BLaER1 (cell line): Measurements from ENCODE around the gene APOO.

Experiments
- H3K27ac ChIP-seq: shearing (Covaris generic); formaldehyde crosslinking; 2 replicates; pipeline ENCODE4 v1.8.1; 2022
- H3K27me3 ChIP-seq: shearing (Covaris generic); formaldehyde crosslinking; 2 replicates; pipeline ENCODE4 v1.8.1; 2022
- H3K36me3 ChIP-seq: shearing (Covaris generic); formaldehyde crosslinking; 2 replicates; pipeline ENCODE4 v1.8.1; 2022
- H3K4me1 ChIP-seq: shearing (Covaris generic); formaldehyde crosslinking; 2 replicates; pipeline ENCODE4 v1.8.1; 2022
- H3K4me2 ChIP-seq: shearing (Covaris generic); formaldehyde crosslinking; 2 replicates; pipeline ENCODE4 v1.8.1; 2022
- H3K4me3 ChIP-seq: shearing (Covaris generic); formaldehyde crosslinking; 2 replicates; pipeline ENCODE4 v1.8.1; 2022
- H3K9ac ChIP-seq: shearing (Covaris generic); formaldehyde crosslinking; 2 replicates; pipeline ENCODE4 v1.8.1; 2022
- H3K9me3 ChIP-seq: shearing (Covaris generic); formaldehyde crosslinking; 2 replicates; pipeline ENCODE4 v1.8.1; 2022
- H4K20me1 ChIP-seq: shearing (Covaris generic); formaldehyde crosslinking; 2 replicates; pipeline ENCODE4 v1.8.1; 2022
- Cebpa-rat ChIP-seq: shearing (Covaris generic); IDR thresholded peaks from 2 replicates; pipeline ENCODE4 v1.8.1; 2022

APOO gene

GRCh38 chrX:23845351-23845817 is 62.4 kb downstream of the APOO start:
- no peak overlapping the region for H3K4me2 ChIP-seq
- no peaks in the 10 kb centered on the region for H3K27me3 ChIP-seq
- H3K27ac ChIP-seq = no peak overlapping the region
- no peak for TF ChIP-seq Cebpa-rat
- no peak overlapping the region for H3K9ac ChIP-seq
- H3K4me1 ChIP-seq = no peaks in the 10 kb centered on the region
- no peaks in the 10 kb centered on the region for H4K20me1 ChIP-seq
- no peaks in the 10 kb centered on the region for H3K36me3 ChIP-seq
- H3K4me3 ChIP-seq = no peak overlapping the region
- no peaks in the 10 kb centered on the region for H3K9me3 ChIP-seq

- Histone ChIP-seq H3K9ac (no peak overlapping the region), H3K27ac (no peak overlapping the region), H3K4me1 (no peaks in the 10 kb centered on the region), H3K9me3 (no peaks in the 10 kb centered on the region), H3K4me3 (no peak overlapping the region), H4K20me1 (no peaks in the 10 kb centered on the region), H3K36me3 (no peaks in the 10 kb centered on the region), H3K4me2 (no peak overlapping the region), H3K27me3 (no peaks in the 10 kb centered on the region)
- no peak for TF ChIP-seq Cebpa-rat
Observed at GRCh38 chrX:23844502-23845138, 63.1 kb downstream of the APOO start.

- H3K9me3 ChIP-seq = no peaks in the 10 kb centered on the region
- H3K27ac ChIP-seq = no peak overlapping the region
- no peaks in the 10 kb centered on the region for H3K4me1 ChIP-seq
- no peaks in the 10 kb centered on the region for H4K20me1 ChIP-seq
- H3K9ac ChIP-seq = no peak overlapping the region
- TF ChIP-seq Cebpa-rat = no peak
- H3K27me3 ChIP-seq = no peaks in the 10 kb centered on the region
- H3K4me3 ChIP-seq = no peak overlapping the region
- H3K4me2 ChIP-seq = no peak overlapping the region
- no peaks in the 10 kb centered on the region for H3K36me3 ChIP-seq
Observed at GRCh38 chrX:23841847-23842522, 65.8 kb downstream of the APOO start.

- Histone ChIP-seq H3K9ac (no peak overlapping the region), H3K9me3 (no peaks in the 10 kb centered on the region), H4K20me1 (no peaks in the 10 kb centered on the region), H3K27ac (no peak overlapping the region), H3K36me3 (no peaks in the 10 kb centered on the region), H3K4me1 (no peaks in the 10 kb centered on the region), H3K4me3 (no peak overlapping the region), H3K27me3 (no peaks in the 10 kb centered on the region), H3K4me2 (no peak overlapping the region)
- TF ChIP-seq Cebpa-rat = no peak
Observed at GRCh38 chrX:23840674-23841073, 67.1 kb downstream of the APOO start.

- H3K4me2 ChIP-seq = no peak overlapping the region
- H3K9ac ChIP-seq = no peak overlapping the region
- H3K9me3 ChIP-seq = no peaks in the 10 kb centered on the region
- H3K36me3 ChIP-seq = no peaks in the 10 kb centered on the region
- no peaks in the 10 kb centered on the region for H4K20me1 ChIP-seq
- no peak overlapping the region for H3K27ac ChIP-seq
- no peaks in the 10 kb centered on the region for H3K4me1 ChIP-seq
- H3K27me3 ChIP-seq = no peaks in the 10 kb centered on the region
- no peak for TF ChIP-seq Cebpa-rat
- H3K4me3 ChIP-seq = no peak overlapping the region
Observed at GRCh38 chrX:23838953-23839352, 68.8 kb downstream of the APOO start.

DNA sequence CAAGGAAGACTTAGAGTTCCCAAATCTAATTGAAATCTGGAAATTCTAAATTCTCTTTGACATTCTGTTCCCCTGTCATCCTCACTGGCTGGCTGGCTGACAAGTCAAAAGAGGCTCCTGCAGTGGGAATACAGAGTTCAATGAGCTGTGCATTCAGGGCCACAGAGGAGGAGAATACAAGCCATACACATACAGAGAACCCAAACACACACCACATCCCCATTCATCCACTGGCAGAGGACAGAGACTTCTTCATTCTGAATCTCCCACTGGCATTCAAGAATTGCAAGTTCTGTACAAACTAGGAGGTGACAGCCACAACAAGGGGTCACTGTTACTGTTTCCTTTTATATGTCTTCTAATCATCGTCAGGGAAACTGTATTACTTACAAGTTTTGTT is 75.0 kb downstream of the APOO start:
- Histone ChIP-seq H3K36me3 (no peaks in the 10 kb centered on the region), H3K27me3 (no peaks in the 10 kb centered on the region), H3K27ac (no peak overlapping the region), H4K20me1 (no peaks in the 10 kb centered on the region), H3K4me2 (no peak overlapping the region), H3K9ac (no peak overlapping the region), H3K4me3 (no peak overlapping the region), H3K4me1 (no peaks in the 10 kb centered on the region), H3K9me3 (no peaks in the 10 kb centered on the region)
- TF ChIP-seq Cebpa-rat = no peak

DNA sequence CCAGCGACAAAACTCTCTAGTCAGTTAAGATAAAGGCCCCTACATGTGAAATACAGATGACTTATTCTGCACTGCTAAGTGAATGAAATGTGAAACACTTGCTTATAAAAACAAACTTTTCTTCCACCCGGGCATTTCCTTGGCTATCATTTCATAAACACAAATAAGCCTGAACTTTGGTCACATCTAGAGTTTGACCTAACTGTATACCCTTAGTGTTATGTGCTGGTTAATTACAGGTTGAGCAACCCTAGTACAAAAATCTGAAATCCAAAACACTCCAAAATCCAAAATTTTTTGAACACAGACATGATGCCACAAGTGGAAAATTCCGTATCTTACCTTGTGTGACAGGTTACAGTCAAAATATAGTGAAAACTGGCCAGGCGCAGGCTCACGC is 78.9 kb downstream of the APOO start:
- Histone ChIP-seq H3K4me3 (no peak overlapping the region), H3K9ac (no peak overlapping the region), H3K36me3 (no peaks in the 10 kb centered on the region), H3K4me2 (no peak overlapping the region), H3K9me3 (no peaks in the 10 kb centered on the region), H4K20me1 (no peaks in the 10 kb centered on the region), H3K27me3 (no peaks in the 10 kb centered on the region), H3K27ac (no peak overlapping the region), H3K4me1 (no peaks in the 10 kb centered on the region)
- TF ChIP-seq Cebpa-rat = no peak

DNA sequence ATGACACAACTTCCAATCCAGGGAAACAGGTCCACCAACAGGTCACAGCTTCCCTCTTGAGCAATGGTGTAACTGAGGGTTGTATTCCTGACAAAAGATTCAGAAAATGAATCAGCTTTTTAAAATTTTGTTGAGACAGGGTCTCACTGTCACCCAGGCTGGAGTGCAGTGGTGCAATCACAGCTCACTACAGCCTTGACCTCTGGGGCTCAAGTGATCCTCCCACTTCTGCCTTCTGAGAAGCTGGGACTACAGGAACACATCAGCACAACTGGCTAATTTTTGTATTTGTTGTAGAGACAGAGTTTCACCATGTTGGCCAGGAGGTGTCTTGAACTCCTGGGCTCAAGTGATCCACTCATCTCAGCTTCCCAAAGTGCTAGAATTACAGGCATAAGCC is 81.1 kb downstream of the APOO start:
- Histone ChIP-seq H3K4me3 (no peak overlapping the region), H3K9ac (no peak overlapping the region), H3K27me3 (no peaks in the 10 kb centered on the region), H3K36me3 (no peaks in the 10 kb centered on the region), H3K9me3 (no peaks in the 10 kb centered on the region), H3K4me1 (no peaks in the 10 kb centered on the region), H4K20me1 (no peaks in the 10 kb centered on the region), H3K27ac (no peak overlapping the region), H3K4me2 (no peak overlapping the region)
- TF ChIP-seq Cebpa-rat = no peak

DNA sequence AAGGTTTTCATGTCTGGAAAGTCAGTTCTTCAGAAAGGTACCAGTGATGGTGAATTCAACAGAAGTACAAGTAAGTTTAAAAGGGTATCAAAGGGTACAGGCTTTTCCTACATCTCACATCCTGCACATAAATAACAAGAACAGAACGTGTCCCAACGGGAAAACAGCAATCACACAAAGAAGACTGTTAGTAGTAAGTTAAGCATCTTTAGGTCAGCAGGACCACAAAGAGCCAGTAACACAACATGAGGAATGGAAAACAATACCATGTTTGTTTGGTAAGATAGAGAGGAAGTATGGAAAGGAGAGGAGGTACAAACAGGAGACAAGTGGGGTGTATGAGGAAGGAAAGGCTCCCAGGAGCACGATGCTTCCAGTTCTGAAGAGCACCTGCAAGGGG is 81.5 kb downstream of the APOO start:
- no peaks in the 10 kb centered on the region for H3K4me1 ChIP-seq
- H4K20me1 ChIP-seq = no peaks in the 10 kb centered on the region

GRCh38 chrX:23825675-23826074 is 82.1 kb downstream of the APOO start:
- Histone ChIP-seq H3K27ac (no peak overlapping the region), H3K4me3 (no peak overlapping the region), H3K9ac (no peak overlapping the region), H3K4me1 (no peaks in the 10 kb centered on the region), H3K27me3 (no peaks in the 10 kb centered on the region), H3K4me2 (no peak overlapping the region), H3K36me3 (no peaks in the 10 kb centered on the region), H3K9me3 (no peaks in the 10 kb centered on the region), H4K20me1 (no peaks in the 10 kb centered on the region)
- TF ChIP-seq Cebpa-rat = no peak

More for the DNA sequence above, 81.5 kb downstream of the APOO start:
- TF ChIP-seq Cebpa-rat = no peak
- H3K4me2 ChIP-seq = no peak overlapping the region
- H3K4me3 ChIP-seq = no peak overlapping the region
- no peaks in the 10 kb centered on the region for H3K27me3 ChIP-seq
- H3K9ac ChIP-seq = no peak overlapping the region
- H3K27ac ChIP-seq = no peak overlapping the region
- H3K36me3 ChIP-seq = no peaks in the 10 kb centered on the region
- H3K9me3 ChIP-seq = no peaks in the 10 kb centered on the region
